ENCODE results near the gene ZNF385A.

ZNF385A gene

GRCh38 chr12:54427106-54427505, 42.6 kb upstream of the ZNF385A start:
- H3K4me3 ChIP-seq (ENCODE audit: low read depth, low read length), result no peak overlapping the region

GRCh38 chr12:54426690-54427089, 42.2 kb upstream of the ZNF385A start:
- TF ChIP-seq, protein P1, sequence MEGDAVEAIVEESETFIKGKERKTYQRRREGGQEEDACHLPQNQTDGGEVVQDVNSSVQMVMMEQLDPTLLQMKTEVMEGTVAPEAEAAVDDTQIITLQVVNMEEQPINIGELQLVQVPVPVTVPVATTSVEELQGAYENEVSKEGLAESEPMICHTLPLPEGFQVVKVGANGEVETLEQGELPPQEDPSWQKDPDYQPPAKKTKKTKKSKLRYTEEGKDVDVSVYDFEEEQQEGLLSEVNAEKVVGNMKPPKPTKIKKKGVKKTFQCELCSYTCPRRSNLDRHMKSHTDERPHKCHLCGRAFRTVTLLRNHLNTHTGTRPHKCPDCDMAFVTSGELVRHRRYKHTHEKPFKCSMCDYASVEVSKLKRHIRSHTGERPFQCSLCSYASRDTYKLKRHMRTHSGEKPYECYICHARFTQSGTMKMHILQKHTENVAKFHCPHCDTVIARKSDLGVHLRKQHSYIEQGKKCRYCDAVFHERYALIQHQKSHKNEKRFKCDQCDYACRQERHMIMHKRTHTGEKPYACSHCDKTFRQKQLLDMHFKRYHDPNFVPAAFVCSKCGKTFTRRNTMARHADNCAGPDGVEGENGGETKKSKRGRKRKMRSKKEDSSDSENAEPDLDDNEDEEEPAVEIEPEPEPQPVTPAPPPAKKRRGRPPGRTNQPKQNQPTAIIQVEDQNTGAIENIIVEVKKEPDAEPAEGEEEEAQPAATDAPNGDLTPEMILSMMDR (conservative IDR thresholded peaks at IDR 0.05; ENCODE audit: low read depth, low read length), result no peak
- no peak overlapping the region for H3K4me3 ChIP-seq (ENCODE audit: low read depth, low read length)
- DNase-seq (ENCODE audit: low read depth), result no peak

More at GRCh38 chr12:54427106-54427505, 42.6 kb upstream of the ZNF385A start:
- no peak for DNase-seq (ENCODE audit: low read depth)
- TF ChIP-seq, protein P1 (conservative IDR thresholded peaks at IDR 0.05; ENCODE audit: low read depth, low read length), result no peak

- no peak for DNase-seq (ENCODE audit: low read depth)
- TF ChIP-seq, protein P1 (conservative IDR thresholded peaks at IDR 0.05; ENCODE audit: low read depth, low read length), result no peak
- no peak overlapping the region for H3K4me3 ChIP-seq (ENCODE audit: low read depth, low read length)
Measured at GRCh38 chr12:54425702-54426101, 41.2 kb upstream of the ZNF385A start.

DNA sequence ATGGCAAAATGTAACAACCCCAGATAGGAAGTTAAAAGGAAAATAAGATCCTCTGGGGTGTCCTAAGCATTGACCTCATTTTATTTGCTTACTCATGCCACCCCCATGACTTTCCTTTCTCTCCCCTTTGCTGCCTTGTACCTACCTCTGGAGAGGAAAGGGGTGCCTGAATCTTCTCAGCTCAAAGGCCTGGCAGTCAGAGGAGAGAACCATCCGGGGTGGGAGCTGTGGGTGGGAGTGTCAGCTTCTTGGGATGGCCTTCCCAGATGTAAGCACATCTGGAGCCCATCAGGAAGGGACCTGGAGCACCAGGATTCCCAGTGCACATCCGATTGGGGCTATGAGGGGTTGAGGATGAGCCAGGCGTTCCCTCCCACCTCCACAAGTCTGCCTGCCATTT, 39.7 kb upstream of the ZNF385A start:
- no peak for DNase-seq (ENCODE audit: low read depth)
- TF ChIP-seq, protein P1 (conservative IDR thresholded peaks at IDR 0.05; ENCODE audit: low read depth, low read length), result no peak
- H3K4me3 ChIP-seq (ENCODE audit: low read depth, low read length), result no peak overlapping the region

DNA sequence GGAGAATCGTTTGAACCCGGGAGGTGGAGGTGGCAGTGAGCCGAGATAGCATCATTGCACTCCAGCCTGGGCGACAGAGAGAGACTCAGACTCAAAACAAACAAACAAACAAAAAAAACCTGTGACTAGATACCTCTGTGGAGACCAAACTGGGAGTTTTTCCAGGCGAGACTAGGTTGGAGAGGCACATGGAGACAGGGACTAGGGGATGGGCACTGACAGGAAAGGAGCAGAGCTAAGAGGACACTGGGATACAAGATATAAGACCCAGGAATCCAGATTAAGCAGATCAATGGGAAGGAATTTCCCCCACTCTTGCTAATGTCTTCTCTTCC, 39.2 kb upstream of the ZNF385A start:
- no peak for DNase-seq (ENCODE audit: low read depth)
- TF ChIP-seq, protein P1 (conservative IDR thresholded peaks at IDR 0.05; ENCODE audit: low read depth, low read length), result no peak
- no peak overlapping the region for H3K4me3 ChIP-seq (ENCODE audit: low read depth, low read length)

GRCh38 chr12:54421879-54422250, 37.3 kb upstream of the ZNF385A start:
- DNase-seq (ENCODE audit: low read depth), result no peak
- H3K4me3 ChIP-seq (ENCODE audit: low read depth, low read length), result no peak overlapping the region
- TF ChIP-seq, protein P1 (conservative IDR thresholded peaks at IDR 0.05; ENCODE audit: low read depth, low read length), result no peak

DNA sequence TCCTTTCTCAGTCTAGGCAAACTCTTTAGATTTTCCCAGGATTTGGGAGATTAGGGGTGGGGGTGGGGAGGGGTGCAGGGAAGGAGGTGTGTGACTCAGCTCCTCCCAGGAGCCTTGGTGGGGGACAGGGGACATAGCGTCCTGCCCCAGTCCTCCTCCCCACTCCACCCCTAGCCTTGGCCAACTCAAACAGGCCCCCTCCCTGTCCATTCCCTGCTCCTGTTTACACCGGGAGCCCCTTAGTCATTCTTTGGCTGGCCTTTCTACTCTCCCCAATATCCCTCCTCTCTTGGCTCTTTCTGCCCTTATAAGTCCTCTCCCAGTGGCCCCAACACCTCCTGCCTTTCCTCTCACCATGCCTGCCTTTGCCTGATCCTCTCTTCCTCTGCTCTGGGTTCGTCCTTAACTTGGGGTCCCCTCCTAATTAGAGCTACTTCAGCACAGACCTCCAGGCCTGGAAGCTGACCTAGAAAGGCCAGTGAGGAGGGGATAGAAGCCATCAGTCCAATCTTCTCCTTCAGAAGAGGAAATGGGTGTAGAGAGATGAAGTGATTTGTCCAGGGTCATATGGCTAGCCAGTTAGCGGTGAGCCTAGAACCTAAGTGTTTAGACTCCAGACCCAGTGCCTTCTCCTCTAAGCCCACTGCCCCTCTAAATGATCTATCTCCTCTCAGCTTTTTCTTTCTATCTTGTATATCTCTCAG, 36.8 kb upstream of the ZNF385A start:
- no peak for DNase-seq (ENCODE audit: low read depth)
- TF ChIP-seq, protein P1 (conservative IDR thresholded peaks at IDR 0.05; ENCODE audit: low read depth, low read length), result no peak

More for the DNA sequence above, 36.8 kb upstream of the ZNF385A start:
- H3K4me3 ChIP-seq (ENCODE audit: low read depth, low read length), result no peak overlapping the region

All from choroid plexus epithelial cell (primary cell).